ENCODE data around the gene ONECUT1. TPM values are rescaled to one million over a fixed set of nuclear protein-coding genes. Genes with fewer than 3 reads are reported as not detected.

ONECUT1 gene
- total RNA-seq, 1 donor from 2014 or later = not detected

DNA sequence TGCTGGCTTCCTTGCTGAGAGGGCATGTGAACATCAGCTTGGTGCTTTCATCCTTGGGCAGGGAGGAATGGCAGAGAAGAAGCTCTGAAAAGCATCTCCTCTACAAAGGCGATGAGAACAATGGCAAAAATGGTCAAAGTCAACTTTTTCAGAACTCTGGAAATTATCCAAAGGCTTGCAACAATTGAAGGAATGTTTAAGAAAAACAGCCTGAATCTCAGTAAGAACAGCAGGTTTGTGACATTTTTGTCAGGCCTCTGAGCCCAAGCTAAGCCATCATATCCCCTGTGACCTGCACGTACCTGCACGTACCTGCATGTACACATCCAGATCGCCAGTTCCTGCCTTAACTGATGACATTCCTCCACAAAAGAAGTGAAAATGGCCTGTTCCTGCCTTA lies 51.8 kb downstream of the ONECUT1 start:
- Mint-ChIP-seq H3K9me3 (ENCODE audit: unreplicated experiment) (no peaks in the 10 kb centered on the region), H3K4me1 (ENCODE audit: unreplicated experiment) (peaks cover 4% of the 10 kb centered on the region), H3K36me3 (ENCODE audit: unreplicated experiment) (no peaks in the 10 kb centered on the region), H3K4me3 (ENCODE audit: unreplicated experiment) (no peak overlapping the region), H3K27ac (ENCODE audit: unreplicated experiment) (no peak overlapping the region), H3K27me3 (ENCODE audit: unreplicated experiment) (no peaks in the 10 kb centered on the region)
- no peak for TF ChIP-seq CTCF (IDR thresholded peaks at IDR 0.05)
- DNase-seq (ENCODE audit: extremely low spot score, unreplicated experiment) = no peak

- DNase-seq (ENCODE audit: extremely low spot score, unreplicated experiment) = no peak
Measured at GRCh38 chr15:52737720-52738119, 52.4 kb downstream of the ONECUT1 start.

GRCh38 chr15:52735231-52736089 lies 54.7 kb downstream of the ONECUT1 start:
- H3K9me3 Mint-ChIP-seq (ENCODE audit: unreplicated experiment) = no peaks in the 10 kb centered on the region
- H3K4me1 Mint-ChIP-seq (ENCODE audit: unreplicated experiment) = peaks cover 7% of the 10 kb centered on the region

More at GRCh38 chr15:52737720-52738119, 52.4 kb downstream of the ONECUT1 start:
- H3K4me1 Mint-ChIP-seq (ENCODE audit: unreplicated experiment) = peaks cover 4% of the 10 kb centered on the region
- H3K27me3 Mint-ChIP-seq (ENCODE audit: unreplicated experiment) = no peaks in the 10 kb centered on the region
- no peak overlapping the region for H3K4me3 Mint-ChIP-seq (ENCODE audit: unreplicated experiment)
- no peaks in the 10 kb centered on the region for H3K9me3 Mint-ChIP-seq (ENCODE audit: unreplicated experiment)
- H3K27ac Mint-ChIP-seq (ENCODE audit: unreplicated experiment) = no peak overlapping the region
- no peaks in the 10 kb centered on the region for H3K36me3 Mint-ChIP-seq (ENCODE audit: unreplicated experiment)
- TF ChIP-seq CTCF (IDR thresholded peaks at IDR 0.05) = no peak

DNA sequence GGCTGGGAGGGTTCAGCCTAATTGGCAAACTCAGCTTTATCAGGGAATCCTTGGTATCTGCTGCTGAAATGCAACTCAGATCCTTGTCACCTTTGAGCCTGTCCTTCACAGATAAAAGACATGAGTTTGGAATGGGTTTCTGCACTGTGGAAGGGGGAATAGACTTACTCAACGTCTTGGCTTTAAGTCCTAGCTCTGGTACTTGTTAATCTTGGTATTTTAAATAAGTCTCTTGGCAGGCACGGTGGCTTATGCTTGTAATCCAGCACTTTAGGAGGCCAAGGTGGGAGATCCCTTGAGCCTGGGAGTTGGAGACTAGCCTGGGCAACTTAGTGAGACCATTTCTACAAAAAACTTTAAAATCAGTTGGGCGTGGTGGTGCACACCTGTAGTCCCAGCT lies 55.8 kb downstream of the ONECUT1 start:
- DNase-seq (ENCODE audit: extremely low spot score, unreplicated experiment) = no peak
- Mint-ChIP-seq H3K4me3 (ENCODE audit: unreplicated experiment) (no peak overlapping the region), H3K4me1 (ENCODE audit: unreplicated experiment) (peaks cover 15% of the 10 kb centered on the region), H3K9me3 (ENCODE audit: unreplicated experiment) (no peaks in the 10 kb centered on the region), H3K27me3 (ENCODE audit: unreplicated experiment) (no peaks in the 10 kb centered on the region), H3K27ac (ENCODE audit: unreplicated experiment) (peak overlapping the region; percentile 27), H3K36me3 (ENCODE audit: unreplicated experiment) (no peaks in the 10 kb centered on the region)
- no peak for TF ChIP-seq CTCF (IDR thresholded peaks at IDR 0.05)

More at GRCh38 chr15:52735231-52736089, 54.7 kb downstream of the ONECUT1 start:
- H3K27ac Mint-ChIP-seq (ENCODE audit: unreplicated experiment) = no peak overlapping the region
- H3K4me3 Mint-ChIP-seq (ENCODE audit: unreplicated experiment) = no peak overlapping the region
- no peaks in the 10 kb centered on the region for H3K27me3 Mint-ChIP-seq (ENCODE audit: unreplicated experiment)
- no peaks in the 10 kb centered on the region for H3K36me3 Mint-ChIP-seq (ENCODE audit: unreplicated experiment)
- peak; percentile 83 for TF ChIP-seq CTCF (IDR thresholded peaks at IDR 0.05)
- no peak for DNase-seq (ENCODE audit: extremely low spot score, unreplicated experiment)

- Mint-ChIP-seq H3K27ac (ENCODE audit: unreplicated experiment) (no peak overlapping the region), H3K4me3 (ENCODE audit: unreplicated experiment) (no peak overlapping the region), H3K36me3 (ENCODE audit: unreplicated experiment) (no peaks in the 10 kb centered on the region), H3K27me3 (ENCODE audit: unreplicated experiment) (no peaks in the 10 kb centered on the region), H3K4me1 (ENCODE audit: unreplicated experiment) (peaks cover 21% of the 10 kb centered on the region), H3K9me3 (ENCODE audit: unreplicated experiment) (no peaks in the 10 kb centered on the region)
- no peak for DNase-seq (ENCODE audit: extremely low spot score, unreplicated experiment)
- TF ChIP-seq CTCF (IDR thresholded peaks at IDR 0.05) = no peak
Measured at GRCh38 chr15:52733696-52734255, 56.4 kb downstream of the ONECUT1 start.
